NB4 (cell line): ENCODE data around the gene GBGT1.

Experiments used
- POLR2A ChIP-seq: IDR thresholded peaks from 2 replicates; pipeline ENCODE4 v1.6.1; 2011; ENCODE audit warnings: mild to moderate bottlenecking; ENCODE audit not compliant: insufficient read length; ENCODE audit errors: extremely low read depth
- TF ChIP-seq, protein P1 (sequence below): IDR thresholded peaks from one replicate; pipeline ENCODE4 v1.5.1; 2012; ENCODE audit warnings: low read depth, low read length
- TF ChIP-seq, protein P2 (sequence below): IDR thresholded peaks from 2 replicates; pipeline ENCODE4 v1.6.1; 2011; ENCODE audit warnings: low read depth, low read length

DNA sequence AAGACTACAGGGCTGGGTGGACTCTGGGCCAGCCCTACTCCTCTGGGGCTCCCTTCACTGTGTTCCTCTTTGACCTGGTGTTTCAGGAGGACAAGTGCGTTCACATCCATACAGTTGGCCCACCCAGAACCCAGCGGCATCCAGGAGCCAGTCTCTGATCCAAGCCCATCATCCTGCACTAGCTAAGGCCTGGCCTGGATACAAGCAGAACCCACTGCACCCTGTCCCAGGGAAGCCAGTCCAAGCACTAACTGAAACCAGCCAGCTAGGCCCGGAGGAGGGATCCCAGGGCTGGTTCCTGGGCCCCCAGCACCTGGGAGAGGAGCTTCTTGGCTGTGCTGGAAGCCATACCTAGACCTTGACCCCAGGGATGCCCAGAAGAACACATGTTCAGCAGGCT is 4.1 kb upstream of the GBGT1 start:
- TF ChIP-seq, protein P1, sequence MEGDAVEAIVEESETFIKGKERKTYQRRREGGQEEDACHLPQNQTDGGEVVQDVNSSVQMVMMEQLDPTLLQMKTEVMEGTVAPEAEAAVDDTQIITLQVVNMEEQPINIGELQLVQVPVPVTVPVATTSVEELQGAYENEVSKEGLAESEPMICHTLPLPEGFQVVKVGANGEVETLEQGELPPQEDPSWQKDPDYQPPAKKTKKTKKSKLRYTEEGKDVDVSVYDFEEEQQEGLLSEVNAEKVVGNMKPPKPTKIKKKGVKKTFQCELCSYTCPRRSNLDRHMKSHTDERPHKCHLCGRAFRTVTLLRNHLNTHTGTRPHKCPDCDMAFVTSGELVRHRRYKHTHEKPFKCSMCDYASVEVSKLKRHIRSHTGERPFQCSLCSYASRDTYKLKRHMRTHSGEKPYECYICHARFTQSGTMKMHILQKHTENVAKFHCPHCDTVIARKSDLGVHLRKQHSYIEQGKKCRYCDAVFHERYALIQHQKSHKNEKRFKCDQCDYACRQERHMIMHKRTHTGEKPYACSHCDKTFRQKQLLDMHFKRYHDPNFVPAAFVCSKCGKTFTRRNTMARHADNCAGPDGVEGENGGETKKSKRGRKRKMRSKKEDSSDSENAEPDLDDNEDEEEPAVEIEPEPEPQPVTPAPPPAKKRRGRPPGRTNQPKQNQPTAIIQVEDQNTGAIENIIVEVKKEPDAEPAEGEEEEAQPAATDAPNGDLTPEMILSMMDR = no peak
- TF ChIP-seq, protein P2, sequence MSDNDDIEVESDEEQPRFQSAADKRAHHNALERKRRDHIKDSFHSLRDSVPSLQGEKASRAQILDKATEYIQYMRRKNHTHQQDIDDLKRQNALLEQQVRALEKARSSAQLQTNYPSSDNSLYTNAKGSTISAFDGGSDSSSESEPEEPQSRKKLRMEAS = no peak
- no peak for TF ChIP-seq POLR2A
